ENCODE results near the gene MCCC1. TPM values are rescaled to one million over a fixed set of nuclear protein-coding genes. Genes with fewer than 3 reads are reported as not detected.

Gene MCCC1
- total and polyA plus RNA-seq, 11 donors = 32.8 to 58.4 (median 47.5) TPM

- intact Hi-C loops (cut with DNase I) = loop anchor here in 1 of 10 donors (10.0 kb wide), 1 partner anchor 543 kb away; the partner anchor contains the start of gene KLHL24
- H3K36me3 ChIP-seq = peaks cover 0 to 64% (median 41%) of the 10 kb centered on the region in 9 donors
- no peaks in the 10 kb centered on the region for H3K9me3 ChIP-seq
Measured at GRCh38 chr3:183092256-183092655, 7.0 kb downstream of the MCCC1 start.

GRCh38 chr3:183087184-183087583, 12.1 kb downstream of the MCCC1 start:
- Histone ChIP-seq H3K36me3 (peaks cover 2 to 98% (median 78%) of the 10 kb centered on the region in 9 donors), H3K4me1 (no peaks in the 10 kb centered on the region), H3K27ac (no peak overlapping the region), H3K9me3 (no peaks in the 10 kb centered on the region), H3K4me3 (no peak overlapping the region), H3K27me3 (no peaks in the 10 kb centered on the region)
- TF ChIP-seq POLR2A (IDR thresholded peaks at IDR 0.05) (no peak), CTCF (IDR thresholded peaks at IDR 0.05) (no peak)
- WGBS, 4 donors = 76 to 86% (median 80%) methylated on average over 2 of the region's 2 CpGs
- DNase-seq = no peak
- intact Hi-C loops (cut with DNase I) = no loop called here
- ATAC-seq = no peak

More at GRCh38 chr3:183092256-183092655, 7.0 kb downstream of the MCCC1 start:
- H3K4me1 ChIP-seq = peaks cover 0 to 6% (median 0%) of the 10 kb centered on the region in 12 donors
- DNase-seq (no peak), ATAC-seq (no peak)
- no peak overlapping the region for H3K27ac ChIP-seq
- TF ChIP-seq POLR2A (IDR thresholded peaks at IDR 0.05) (no peak), CTCF (IDR thresholded peaks at IDR 0.05) (no peak)
- H3K27me3 ChIP-seq = no peaks in the 10 kb centered on the region
- H3K4me3 ChIP-seq = no peak overlapping the region
- 92 to 93% (median 92%) methylated on average over 8 of the region's 8 CpGs for WGBS, 4 donors

- intact Hi-C loops (cut with DNase I) = no loop called here
- WGBS, 4 donors = 86 to 89% (median 87%) methylated on average over 9 of the region's 9 CpGs
- no peak for ATAC-seq
Measured at GRCh38 chr3:183085634-183086390, 13.5 kb downstream of the MCCC1 start.

More at GRCh38 chr3:183085634-183086390, 13.5 kb downstream of the MCCC1 start:
- Histone ChIP-seq H3K4me3 (no peak overlapping the region), H3K36me3 (peaks cover 0 to 97% (median 74%) of the 10 kb centered on the region in 9 donors), H3K9me3 (no peaks in the 10 kb centered on the region), H3K27ac (no peak overlapping the region), H3K4me1 (peaks cover 0 to 6% (median 0%) of the 10 kb centered on the region in 12 donors), H3K27me3 (no peaks in the 10 kb centered on the region)
- no peak for DNase-seq
- peak in 7 of 12 donors; percentile 18 to 36 (median 23) for TF ChIP-seq CTCF (IDR thresholded peaks at IDR 0.05)
- no peak for TF ChIP-seq POLR2A (IDR thresholded peaks at IDR 0.05)
